GM19043 (cell line): Measurements from ENCODE around the gene BASP1.
"Not testable (repeated sequence)": the region's sequence is repeated elsewhere in the genome, so short reads cannot be mapped to it uniquely, and the experiment has no call there.

Source experiments
- ATAC-seq: cut with Tn5 transposase; IDR thresholded peaks from one replicate; pipeline ENCODE4 v1.9.1; 2021; ENCODE audit warnings: low read depth; ENCODE audit not compliant: unreplicated experiment

Gene BASP1

DNA sequence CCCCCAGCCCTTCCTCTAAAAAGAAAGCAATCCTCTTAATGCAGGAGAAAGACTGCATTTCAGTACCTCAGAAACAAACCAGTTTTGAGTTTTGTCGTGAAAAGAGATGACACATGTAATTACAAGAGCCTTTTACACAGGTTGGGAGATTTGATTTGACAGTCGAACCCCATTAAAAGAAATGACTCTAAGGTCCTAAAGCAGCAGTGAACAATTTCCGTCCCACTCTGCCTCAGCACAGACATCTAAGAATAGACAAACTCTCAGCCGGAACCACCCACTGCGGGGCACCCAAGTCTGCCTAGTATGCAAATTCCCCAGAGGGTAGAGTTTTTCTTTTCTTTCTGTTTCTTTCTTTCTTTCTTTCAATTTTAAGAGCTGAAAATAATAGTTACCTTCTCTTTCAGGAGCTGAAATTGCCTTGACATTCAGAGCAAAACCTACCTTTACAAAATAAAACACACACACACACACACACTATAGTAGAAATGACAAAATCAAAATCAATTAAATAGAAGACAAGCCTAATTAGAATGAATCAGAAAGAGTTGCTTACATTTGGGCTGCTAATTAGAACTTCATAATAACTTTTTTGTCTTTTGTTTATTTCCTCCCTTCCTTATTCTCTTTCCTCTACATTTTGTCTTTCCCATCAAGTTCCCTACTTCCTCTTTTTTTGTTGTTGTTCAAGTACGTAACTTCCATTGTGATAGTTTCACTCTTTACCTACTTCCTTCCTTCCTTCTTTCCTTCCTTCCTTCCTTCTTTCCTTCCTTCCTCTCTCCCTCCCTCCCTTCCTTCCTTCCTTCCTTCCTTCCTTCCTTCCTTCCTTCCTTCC is 65.1 kb downstream of the BASP1 start:
- peak; percentile 96 for ATAC-seq

GRCh38 chr5:17283121-17283415 is 65.6 kb downstream of the BASP1 start:
- no peak for ATAC-seq

DNA sequence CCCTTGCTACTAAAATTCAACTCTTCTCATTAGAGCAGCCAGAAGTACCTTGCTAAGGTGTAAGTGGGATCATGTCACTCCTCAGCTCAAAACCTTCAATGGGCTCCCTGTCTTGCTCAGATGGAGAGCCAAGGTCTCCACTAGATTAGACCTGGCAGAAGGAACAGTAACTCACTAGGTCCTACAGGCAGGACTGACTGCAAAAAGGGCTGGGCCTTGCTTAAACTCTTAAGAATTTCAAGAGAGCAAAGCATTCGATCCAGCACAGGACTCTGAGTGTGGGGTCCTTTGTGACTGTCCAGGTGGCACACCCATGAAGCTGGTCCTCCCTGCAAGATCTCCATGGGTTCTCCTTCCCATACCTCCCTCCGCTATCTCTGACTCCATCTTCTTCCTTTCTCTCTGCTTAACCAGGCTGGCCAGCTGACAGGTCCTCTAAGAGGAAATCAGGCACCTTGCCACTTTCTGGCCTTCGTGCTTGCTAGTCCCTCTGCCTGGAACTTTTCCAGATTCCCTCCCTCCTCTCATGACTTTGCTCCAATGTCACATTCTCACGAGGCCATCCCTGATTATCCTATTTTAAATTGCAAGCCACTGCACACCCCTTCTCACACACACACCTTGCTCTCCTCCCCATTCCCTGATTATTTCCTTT is 70.2 kb downstream of the BASP1 start:
- ATAC-seq: no peak

- ATAC-seq: no peak
These were observed 71.1 kb downstream of the BASP1 start for GRCh38 chr5:17288570-17288969.

- no peak for ATAC-seq
These were observed 72.5 kb downstream of the BASP1 start for GRCh38 chr5:17289681-17290539.

DNA sequence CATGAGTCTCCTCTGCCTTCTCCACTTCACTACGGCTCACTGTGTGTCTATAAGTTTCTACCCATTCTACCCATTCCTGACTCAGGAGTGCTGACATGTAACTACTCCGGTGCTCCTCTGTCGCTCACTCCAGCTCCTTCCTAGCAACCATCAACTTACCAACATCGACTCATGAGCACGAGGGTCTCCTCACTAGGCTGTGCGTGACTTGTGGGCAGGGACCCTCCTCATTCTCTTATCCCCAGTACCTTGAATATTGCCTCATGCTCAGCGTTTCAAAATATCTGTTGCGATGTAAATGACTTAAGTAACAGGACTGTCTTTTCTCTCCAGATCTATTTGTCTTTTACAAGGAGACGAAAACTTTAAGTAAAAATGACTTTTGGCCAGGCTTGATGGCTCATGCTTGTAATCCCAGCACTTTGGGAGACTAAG is 73.1 kb downstream of the BASP1 start:
- no peak for ATAC-seq

DNA sequence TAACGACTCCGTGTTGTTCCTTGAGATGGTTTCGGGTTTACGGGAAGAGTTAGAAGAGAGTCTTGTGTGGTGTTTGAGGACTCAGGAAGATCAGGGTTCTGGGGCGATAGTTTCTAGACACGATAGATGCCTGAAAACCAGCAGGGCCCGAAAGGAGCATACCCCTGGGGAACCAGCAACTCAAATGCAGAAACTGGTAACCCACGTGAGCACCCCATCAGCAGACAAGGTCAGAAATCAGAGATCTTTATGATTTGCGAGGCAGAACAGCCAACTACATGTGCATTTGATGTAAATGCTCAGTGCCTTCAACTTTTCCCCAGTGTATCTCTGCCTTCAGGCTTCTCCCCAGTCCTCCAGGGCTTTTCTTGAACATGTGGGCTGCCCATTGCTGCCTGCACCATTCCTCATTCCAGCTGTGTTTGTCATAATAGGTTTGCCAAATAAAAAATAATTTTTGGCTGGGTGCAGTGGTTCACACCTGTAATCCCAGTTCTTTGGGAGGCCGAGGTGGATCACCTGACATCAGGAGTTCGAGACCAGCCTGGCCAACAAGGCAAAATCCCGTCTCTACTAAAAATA is 75.1 kb downstream of the BASP1 start:
- no peak for ATAC-seq

DNA sequence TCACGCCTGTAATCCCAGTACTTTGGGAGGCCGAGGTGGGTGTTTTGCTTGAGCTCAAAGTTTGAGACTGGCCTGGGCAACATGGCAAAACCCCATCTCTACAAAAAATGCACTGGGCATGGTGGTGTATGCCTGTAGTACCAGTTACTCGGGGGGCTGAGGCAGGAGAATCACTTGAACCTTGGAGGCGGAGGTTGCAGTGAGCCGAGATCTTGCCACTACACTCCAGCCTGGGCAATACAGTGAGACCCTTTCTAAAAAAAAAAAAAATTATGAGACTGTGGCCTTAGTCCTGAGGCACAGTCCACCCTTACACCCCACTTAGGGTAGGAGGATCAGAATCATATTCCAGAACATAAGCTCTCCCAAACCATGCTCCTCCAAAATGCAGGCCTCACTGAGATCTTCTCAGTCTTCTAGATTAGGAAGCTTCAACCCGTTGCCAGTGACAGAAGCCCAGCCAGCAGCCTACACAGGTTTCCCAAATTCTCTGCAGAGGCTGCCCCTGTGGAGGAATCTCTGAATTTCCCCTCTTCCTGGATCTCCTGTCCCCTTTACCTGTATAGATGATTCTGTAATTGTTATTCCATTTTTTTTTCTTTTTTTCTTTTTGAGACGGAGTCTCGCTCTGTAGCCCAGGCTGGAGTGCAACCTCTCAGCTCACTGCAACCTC is 77.3 kb downstream of the BASP1 start:
- ATAC-seq: no peak

GRCh38 chr5:17295671-17296070 is 78.2 kb downstream of the BASP1 start:
- ATAC-seq: no peak

GRCh38 chr5:17302106-17302505 is 84.7 kb downstream of the BASP1 start:
- ATAC-seq: no peak

DNA sequence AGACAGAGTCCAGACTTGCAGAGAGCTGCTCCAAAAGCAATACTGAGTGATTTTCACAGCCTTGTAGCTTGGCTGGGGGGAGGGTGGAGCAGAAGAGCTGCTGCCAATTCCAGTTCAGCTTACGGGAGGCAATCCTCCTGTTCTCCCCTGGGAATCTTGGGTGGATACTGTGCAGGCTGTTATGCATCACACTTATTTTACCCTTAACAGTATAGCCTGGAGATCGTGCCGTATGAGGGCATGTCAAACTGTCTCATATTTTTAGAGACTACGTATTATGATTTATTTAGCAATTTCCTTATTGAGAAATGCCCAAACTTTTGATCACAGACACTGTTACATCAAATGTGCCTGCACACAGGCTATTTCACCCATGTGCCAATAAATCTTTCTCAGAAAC is 85.2 kb downstream of the BASP1 start:
- ATAC-seq: no peak

DNA sequence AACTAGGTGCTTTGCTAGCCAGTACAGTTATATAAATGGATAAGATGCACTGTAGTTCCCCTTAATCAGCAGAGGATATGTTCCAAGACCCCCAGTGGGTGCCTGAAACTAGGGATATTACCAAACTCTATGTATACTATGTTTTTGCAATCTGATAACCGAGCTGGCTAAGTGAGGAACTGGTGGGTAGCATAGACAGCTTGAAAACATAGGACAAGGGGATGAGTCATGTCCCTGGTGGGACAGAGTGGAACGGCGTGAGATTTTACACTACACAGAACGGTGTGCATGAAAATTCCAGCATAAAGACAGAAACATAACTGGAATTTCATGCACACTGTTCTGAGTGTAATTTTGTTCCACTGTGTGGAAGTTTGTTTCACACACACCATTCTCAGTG is 86.9 kb downstream of the BASP1 start:
- no peak for ATAC-seq

DNA sequence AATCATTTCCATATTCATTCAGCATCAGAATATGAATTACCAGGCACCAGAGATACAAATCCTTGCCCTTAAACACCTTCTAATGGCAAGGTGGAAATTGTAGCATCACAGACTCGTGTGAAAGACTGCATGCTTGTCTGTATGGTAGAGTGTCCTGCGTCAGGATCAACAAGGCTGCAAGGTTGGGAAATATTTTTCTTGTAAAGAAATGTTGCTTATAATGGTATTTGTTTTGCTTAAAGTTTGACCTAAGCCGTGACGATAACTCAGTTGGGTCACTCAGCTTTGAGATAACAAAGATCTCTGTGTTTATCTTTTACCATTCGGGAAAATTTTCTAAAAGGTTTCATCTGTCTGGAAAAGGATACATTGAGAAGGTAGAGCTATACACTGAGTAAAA is 87.6 kb downstream of the BASP1 start:
- no peak for ATAC-seq

- no peak for ATAC-seq
These were observed 88.7 kb downstream of the BASP1 start for GRCh38 chr5:17305964-17306725.

GRCh38 chr5:17306726-17307091 is 89.3 kb downstream of the BASP1 start:
- ATAC-seq: no peak

- not testable (repeated sequence) for ATAC-seq
These were observed 90.0 kb downstream of the BASP1 start for GRCh38 chr5:17307440-17307839.

DNA sequence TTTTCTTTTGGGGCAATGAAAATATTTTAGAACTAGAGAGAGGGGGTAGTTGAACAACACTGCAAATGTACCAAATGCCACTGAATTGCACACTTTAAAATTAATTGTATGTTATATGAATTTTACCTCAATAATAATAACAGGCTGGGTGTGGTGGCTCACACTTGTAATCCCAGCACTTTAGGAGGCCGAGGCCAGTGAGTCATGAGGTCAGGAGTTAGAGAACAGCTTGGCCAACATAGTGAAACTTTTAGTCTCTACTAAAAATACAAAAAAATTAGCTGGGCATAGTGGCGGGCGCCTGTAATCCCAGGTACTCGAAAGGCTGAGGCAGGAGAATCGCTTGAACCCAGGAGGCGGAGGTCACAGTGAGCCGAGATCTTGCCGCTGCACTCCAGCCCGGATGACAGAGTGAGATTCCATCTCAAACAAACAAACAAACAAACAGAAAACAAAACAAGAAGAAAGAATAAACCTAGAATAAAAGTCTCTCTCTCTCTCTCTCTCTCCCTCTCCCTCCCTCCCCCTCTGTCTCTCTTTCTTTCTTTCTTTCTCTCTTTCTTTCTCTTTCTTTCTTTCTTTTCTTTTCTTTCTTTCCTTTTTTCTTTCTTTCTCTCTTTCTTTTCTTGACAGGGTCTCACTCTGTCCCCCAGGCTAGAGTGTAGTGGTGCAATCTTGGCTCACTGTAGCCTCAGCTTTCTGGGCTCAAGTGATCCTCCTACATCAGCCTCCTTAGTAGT is 91.1 kb downstream of the BASP1 start:
- no peak for ATAC-seq

GRCh38 chr5:17309462-17309861 is 92.0 kb downstream of the BASP1 start:
- ATAC-seq: no peak

DNA sequence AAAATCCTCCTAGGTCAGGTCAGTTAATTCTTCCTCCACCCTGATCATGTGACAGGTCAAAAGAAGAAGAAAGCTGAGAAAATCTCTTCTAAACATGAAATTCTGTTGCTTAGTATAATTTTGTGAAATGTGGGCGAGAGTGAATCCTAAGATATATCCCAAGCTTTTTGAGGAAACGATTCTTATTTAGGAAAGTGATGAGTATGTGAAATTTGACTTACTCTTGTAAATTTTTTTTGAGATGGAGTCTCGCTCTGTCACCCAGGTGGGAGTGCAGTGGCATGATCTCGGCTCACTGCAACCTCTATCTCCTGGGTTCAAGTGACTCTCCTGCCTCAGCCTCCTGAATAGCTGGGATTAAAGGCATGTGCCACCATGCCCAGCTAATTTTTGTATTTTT is 93.1 kb downstream of the BASP1 start:
- not testable (repeated sequence) for ATAC-seq
